Loucy (cell line): ENCODE measurements around the gene RBM23.
"Not testable (repeated sequence)": the region's sequence is repeated elsewhere in the genome, so short reads cannot be mapped to it uniquely, and the experiment has no call there.

ENCODE experiments used
- H2AFZ ChIP-seq: fragments of 200-600 bp; sonication (generic); 2 replicates; pipeline ENCODE4 v1.6.0; 2016; ENCODE audit warnings: antibody characterized with exemption, mild to moderate bottlenecking, low read length, moderate library complexity
- H3F3A ChIP-seq: fragments of 200-600 bp; 2 replicates; pipeline ENCODE4 v1.6.0; 2016; ENCODE audit warnings: antibody characterized with exemption, low read depth, mild to moderate bottlenecking
- H3K27me3 ChIP-seq: fragments of 200-600 bp; sonication (generic); 2 replicates; pipeline ENCODE4 v1.6.1; 2014; ENCODE audit warnings: low read length, mild to moderate bottlenecking; ENCODE audit not compliant: insufficient read depth, poor library complexity, severe bottlenecking
- H3K36me3 ChIP-seq: fragments of 200-600 bp; sonication (generic); 2 replicates; pipeline ENCODE4 v1.6.1; 2016; ENCODE audit warnings: low read length; ENCODE audit not compliant: insufficient read depth
- H3K4me1 ChIP-seq: fragments of 200-600 bp; sonication (generic); 2 replicates; pipeline ENCODE4 v1.5.1; 2014; ENCODE audit warnings: low read length, mild to moderate bottlenecking; ENCODE audit not compliant: insufficient read depth, poor library complexity, severe bottlenecking
- H3K4me2 ChIP-seq: fragments of 200-600 bp; sonication (generic); 2 replicates; pipeline ENCODE4 v1.6.0; 2014; ENCODE audit warnings: antibody characterized with exemption, low read length, low read depth, mild to moderate bottlenecking; ENCODE audit not compliant: poor library complexity, severe bottlenecking
- H3K4me3 ChIP-seq: fragments of 200-600 bp; sonication (generic); 2 replicates; pipeline ENCODE4 v1.5.1; 2014; ENCODE audit warnings: low read length, mild to moderate bottlenecking, mixed read lengths; ENCODE audit not compliant: poor library complexity, severe bottlenecking
- H3K79me2 ChIP-seq: fragments of 200-600 bp; sonication (generic); 2 replicates; pipeline ENCODE4 v1.6.1; 2014; ENCODE audit warnings: low read length; ENCODE audit not compliant: insufficient read depth
- H3K9ac ChIP-seq: fragments of 200-600 bp; sonication (generic); 2 replicates; pipeline ENCODE4 v1.6.0; 2014; ENCODE audit warnings: mild to moderate bottlenecking, low read depth, low read length, moderate library complexity; ENCODE audit not compliant: poor library complexity, severe bottlenecking
- H3K9me2 ChIP-seq: fragments of 200-600 bp; sonication (generic); replicated peaks from 2 replicates; pipeline ENCODE4 v1.6.1; 2016; ENCODE audit warnings: low read depth, low read length, mixed read lengths
- H3K9me3 ChIP-seq: fragments of 200-600 bp; sonication (generic); 2 replicates; pipeline ENCODE4 v1.6.1; 2014; ENCODE audit warnings: mild to moderate bottlenecking, antibody characterized with exemption, low read length, low read depth; ENCODE audit not compliant: insufficient read depth
- H4K20me1 ChIP-seq: fragments of 200-600 bp; sonication (generic); 2 replicates; pipeline ENCODE4 v1.6.0; 2014; ENCODE audit warnings: antibody characterized with exemption, low read length, mild to moderate bottlenecking; ENCODE audit not compliant: insufficient read depth, poor library complexity, severe bottlenecking
- CTCF ChIP-seq: fragments of 200-600 bp; sonication (generic); conservative IDR thresholded peaks from 2 replicates; pipeline ENCODE4 v1.5.1; 2014; ENCODE audit warnings: mild to moderate bottlenecking, antibody characterized with exemption, low read length
- EZH2phosphoT487 ChIP-seq: fragments of 200-600 bp; IDR thresholded peaks from 2 replicates; pipeline ENCODE4 v1.6.1; 2018; ENCODE audit warnings: antibody characterized with exemption, mild to moderate bottlenecking, moderate library complexity, borderline replicate concordance

RBM23 gene

DNA sequence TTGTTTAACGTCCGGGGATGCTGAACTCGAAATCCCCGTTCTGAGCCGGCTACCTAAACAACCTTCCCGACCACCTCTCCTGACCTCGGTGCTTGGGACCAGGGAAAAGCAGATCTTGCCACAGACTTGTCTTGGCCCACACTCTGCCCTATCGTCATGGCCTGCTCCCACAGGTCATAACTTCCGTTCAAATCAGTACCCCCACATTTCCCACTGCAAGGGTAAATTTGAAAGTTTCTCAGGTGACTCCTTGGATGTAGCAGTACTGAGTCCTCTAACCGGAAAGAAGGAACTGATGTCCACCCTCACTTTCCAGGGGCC, 612 bp upstream of the RBM23 start:
- peaks cover 34% of the 10 kb centered on the region; the same call in 1 of the 2 replicates for H3K36me3 ChIP-seq
- no peaks in the 10 kb centered on the region for H3K27me3 ChIP-seq
- H3K4me3 ChIP-seq: peak overlapping the region; percentile 60
- H3K4me1 ChIP-seq: peaks cover 17% of the 10 kb centered on the region
- peak overlapping the region; percentile 61 for H3K4me2 ChIP-seq
- H3K9ac ChIP-seq: peak overlapping the region; percentile 21
- TF ChIP-seq EZH2phosphoT487 (no peak), CTCF (no peak)
- H2AFZ ChIP-seq: 0 out of 2 replicates have a peak overlapping the region, but pooled peaks have one; percentile 22
- H3K79me2 ChIP-seq: peaks cover 42% of the 10 kb centered on the region
- no peaks in the 10 kb centered on the region for H3F3A ChIP-seq
- H3K9me2 ChIP-seq: no peaks in the 10 kb centered on the region
- no peaks in the 10 kb centered on the region for H3K9me3 ChIP-seq
- peaks cover 2% of the 10 kb centered on the region for H4K20me1 ChIP-seq

DNA sequence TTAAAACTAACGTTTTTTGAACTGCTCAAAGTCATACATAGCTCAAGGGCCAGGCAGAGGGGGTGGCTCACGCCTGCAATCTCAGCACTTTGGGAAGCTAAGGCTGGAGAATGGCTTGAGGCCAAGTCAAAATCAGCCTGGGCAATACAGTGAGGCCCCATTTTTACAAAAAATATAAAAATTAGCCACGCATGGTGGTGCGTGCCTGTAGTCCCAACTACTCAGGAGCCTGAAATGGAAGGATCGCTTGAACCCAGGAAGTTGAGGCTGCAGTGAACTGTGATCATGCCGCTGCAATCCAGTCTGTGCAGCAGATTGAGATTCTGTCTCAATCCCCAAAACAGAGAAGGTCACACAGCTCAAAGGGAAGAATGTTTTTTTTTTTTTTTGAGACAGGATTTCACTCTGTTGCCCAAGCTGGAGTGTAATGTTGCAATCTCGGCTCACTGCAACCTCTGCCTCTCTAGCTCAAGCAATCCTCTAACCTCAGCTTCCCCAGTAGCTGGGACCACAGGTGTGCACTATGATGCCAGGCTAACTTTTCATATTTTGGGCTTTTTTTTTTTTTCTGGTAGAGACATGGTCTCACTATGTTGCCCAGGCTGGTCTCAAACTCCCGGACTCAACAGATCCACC, 2.9 kb downstream of the RBM23 start:
- Histone ChIP-seq H3K9me2 (no peaks in the 10 kb centered on the region), H3K4me1 (peaks cover 17% of the 10 kb centered on the region), H3K4me3 (peak overlapping the region; percentile 98), H3F3A (no peaks in the 10 kb centered on the region), H3K9ac (peak overlapping the region; percentile 24), H3K27me3 (no peaks in the 10 kb centered on the region), H3K4me2 (peak overlapping the region; percentile 73), H3K36me3 (peaks cover 10% of the 10 kb centered on the region; the same call in 1 of the 2 replicates), H4K20me1 (peaks cover 8% of the 10 kb centered on the region), H2AFZ (no peak overlapping the region), H3K9me3 (no peaks in the 10 kb centered on the region), H3K79me2 (peaks cover 71% of the 10 kb centered on the region)
- no peak for TF ChIP-seq EZH2phosphoT487
- TF ChIP-seq CTCF: no peak

GRCh38 chr14:22914836-22915235, 4.1 kb downstream of the RBM23 start:
- not testable (repeated sequence) for H3F3A ChIP-seq, H3K4me3 ChIP-seq, H3K36me3 ChIP-seq, H3K27me3 ChIP-seq, H3K9me3 ChIP-seq, H4K20me1 ChIP-seq, H3K4me2 ChIP-seq, H2AFZ ChIP-seq, H3K9me2 ChIP-seq, H3K9ac ChIP-seq
- Histone ChIP-seq H3K79me2 (peaks cover 71% of the 10 kb centered on the region), H3K4me1 (peaks cover 17% of the 10 kb centered on the region)

DNA sequence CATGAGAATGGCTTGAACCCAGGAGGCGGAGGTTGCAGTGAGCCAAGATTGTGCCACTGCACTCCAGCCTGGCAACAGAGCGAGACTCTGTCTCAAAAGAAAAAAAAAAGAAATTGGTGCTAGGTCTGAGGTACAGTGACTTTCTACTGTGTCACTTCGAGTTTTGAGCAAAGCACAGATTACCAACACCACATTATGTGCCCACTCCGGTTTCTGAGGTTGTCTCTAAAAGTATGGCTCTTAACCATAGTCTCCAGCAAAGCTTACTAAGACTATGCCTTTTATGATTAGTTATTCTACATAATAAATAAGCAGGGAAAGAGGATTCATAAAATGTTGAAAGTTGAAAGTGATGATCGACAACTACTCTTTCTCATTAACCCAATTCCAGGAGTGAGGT, 8.0 kb downstream of the RBM23 start:
- H4K20me1 ChIP-seq: peaks cover 6% of the 10 kb centered on the region
- H3K4me2 ChIP-seq: no peak overlapping the region
- H3K9me3 ChIP-seq: no peaks in the 10 kb centered on the region
- no peak overlapping the region for H3K4me3 ChIP-seq
- no peaks in the 10 kb centered on the region for H3K27me3 ChIP-seq
- H3K79me2 ChIP-seq: peaks cover 43% of the 10 kb centered on the region
- H3K36me3 ChIP-seq: peaks cover 19% of the 10 kb centered on the region; the same call in 1 of the 2 replicates
- no peak overlapping the region for H3K9ac ChIP-seq
- peaks cover 1% of the 10 kb centered on the region for H3K4me1 ChIP-seq
- no peaks in the 10 kb centered on the region for H3K9me2 ChIP-seq
- no peak for TF ChIP-seq CTCF
- no peak for TF ChIP-seq EZH2phosphoT487
- no peak overlapping the region for H2AFZ ChIP-seq
- no peaks in the 10 kb centered on the region for H3F3A ChIP-seq
